HG03175 (cell line): ENCODE data around the gene SULT1A1.
"Not testable (repeated sequence)": the region's sequence is repeated elsewhere in the genome, so short reads cannot be mapped to it uniquely, and the experiment has no call there.

ENCODE experiments used
- ATAC-seq: cut with Tn5 transposase; IDR thresholded peaks from one replicate; pipeline ENCODE4 v1.9.1; 2021; ENCODE audit warnings: mild to moderate bottlenecking, moderate library complexity; ENCODE audit not compliant: unreplicated experiment

SULT1A1 gene

GRCh38 chr16:28608867-28609596 is 812 bp downstream of the SULT1A1 start:
- ATAC-seq: not testable (repeated sequence)

GRCh38 chr16:28608496-28608808 is 1.4 kb downstream of the SULT1A1 start:
- ATAC-seq: not testable (repeated sequence)

- ATAC-seq: not testable (repeated sequence)
Measured at GRCh38 chr16:28607681-28608495, 2.0 kb downstream of the SULT1A1 start.

- ATAC-seq: no peak
Measured at GRCh38 chr16:28607116-28607623, 2.7 kb downstream of the SULT1A1 start.

- no peak for ATAC-seq
Measured at GRCh38 chr16:28606291-28607115, 3.3 kb downstream of the SULT1A1 start.

GRCh38 chr16:28604186-28604565 is 5.7 kb downstream of the SULT1A1 start:
- no peak for ATAC-seq

GRCh38 chr16:28603381-28604185 is 6.3 kb downstream of the SULT1A1 start:
- no peak for ATAC-seq

- no peak for ATAC-seq
Measured at GRCh38 chr16:28602529-28602928, 7.3 kb downstream of the SULT1A1 start.

GRCh38 chr16:28602062-28602461 is 7.8 kb downstream of the SULT1A1 start:
- ATAC-seq: not testable (repeated sequence)

GRCh38 chr16:28601589-28601988 is 8.3 kb downstream of the SULT1A1 start:
- not testable (repeated sequence) for ATAC-seq

- not testable (repeated sequence) for ATAC-seq
Measured at GRCh38 chr16:28600965-28601364, 8.9 kb downstream of the SULT1A1 start.

- ATAC-seq: not testable (repeated sequence)
Measured at GRCh38 chr16:28599377-28600285, 10.2 kb downstream of the SULT1A1 start.

GRCh38 chr16:28597692-28598261 is 12.1 kb downstream of the SULT1A1 start:
- no peak for ATAC-seq

GRCh38 chr16:28596840-28597691 is 12.8 kb downstream of the SULT1A1 start, which contains the start of gene SULT1A2:
Gene SULT1A2, minus strand, starts transcription at chr16:28597050. Its CDS starts 1,120 bp downstream, at chr16:28595930.
- no peak for ATAC-seq

- ATAC-seq: no peak
Measured at GRCh38 chr16:28596115-28596630, 13.7 kb downstream of the SULT1A1 start.

GRCh38 chr16:28595451-28595850 is 14.4 kb downstream of the SULT1A1 start:
- not testable (repeated sequence) for ATAC-seq

GRCh38 chr16:28592979-28593553 is 16.8 kb downstream of the SULT1A1 start:
- no peak for ATAC-seq
